H9 (cell line): ENCODE measurements around the gene POU2F3. TPM values are rescaled to one million over a fixed set of nuclear protein-coding genes. Genes with fewer than 3 reads are reported as not detected.
A peak's percentile ranks its signal among the peaks of the same experiment; 100 is the strongest.

Source experiments
- DNase-seq: peaks from one replicate; pipeline ENCODE4 v3.0.0-alpha.2; 2017
- H2AFZ ChIP-seq: one replicate; pipeline ENCODE4 v1.6.1; 2013; ENCODE audit warnings: mild to moderate bottlenecking, low read length, control low read depth, moderate library complexity
- H2AK5ac ChIP-seq: 2 replicates; pipeline ENCODE4 v1.6.1; 2013; ENCODE audit warnings: low read length, control low read depth, mixed read lengths; ENCODE audit not compliant: insufficient read length
- H2BK120ac ChIP-seq: one replicate; pipeline ENCODE4 v1.6.1; 2013; ENCODE audit warnings: low read depth, mild to moderate bottlenecking, low read length, control low read depth, inconsistent platforms; ENCODE audit not compliant: poor library complexity, severe bottlenecking
- H2BK12ac ChIP-seq: 2 replicates; pipeline ENCODE4 v1.6.1; 2013; ENCODE audit warnings: low read length, control low read depth, mixed read lengths, low read depth; ENCODE audit not compliant: insufficient read length
- H2BK15ac ChIP-seq: 2 replicates; pipeline ENCODE4 v1.6.1; 2013; ENCODE audit warnings: low read depth, low read length, control low read depth
- H2BK20ac ChIP-seq: one replicate; pipeline ENCODE4 v1.6.1; 2013; ENCODE audit warnings: low read depth, mild to moderate bottlenecking, low read length, control low read depth, inconsistent platforms; ENCODE audit not compliant: poor library complexity, severe bottlenecking
- H2BK5ac ChIP-seq: 2 replicates; pipeline ENCODE4 v1.6.1; 2013; ENCODE audit warnings: low read length, control low read depth, mixed read lengths; ENCODE audit not compliant: insufficient read length
- H3K14ac ChIP-seq: 2 replicates; pipeline ENCODE4 v1.6.1; 2013; ENCODE audit warnings: low read length, control low read depth; ENCODE audit not compliant: insufficient read depth
- H3K18ac ChIP-seq: 2 replicates; pipeline ENCODE4 v1.6.1; 2013; ENCODE audit warnings: low read depth, mild to moderate bottlenecking, mixed read lengths, low read length, control low read depth; ENCODE audit not compliant: insufficient read length
- H3K23ac ChIP-seq: 2 replicates; pipeline ENCODE4 v1.6.1; 2013; ENCODE audit warnings: low read length, control low read depth, mixed read lengths, low read depth; ENCODE audit not compliant: insufficient read length
- H3K23me2 ChIP-seq: 2 replicates; pipeline ENCODE4 v1.6.1; 2013; ENCODE audit warnings: low read depth, mild to moderate bottlenecking, mixed read lengths, low read length, control low read depth; ENCODE audit not compliant: insufficient read length, poor library complexity, severe bottlenecking
- H3K27ac ChIP-seq: 2 replicates; pipeline ENCODE4 v1.5.1; 2013; ENCODE audit warnings: low read length, control low read depth, mixed read lengths, low read depth; ENCODE audit not compliant: insufficient read length
- H3K27me3 ChIP-seq: 2 replicates; pipeline ENCODE4 v1.6.1; 2013; ENCODE audit warnings: low read length, control low read depth, inconsistent platforms; ENCODE audit not compliant: insufficient read depth
- H3K4ac ChIP-seq: 2 replicates; pipeline ENCODE4 v1.6.1; 2013; ENCODE audit warnings: low read depth, mild to moderate bottlenecking, control low read depth, inconsistent platforms, low read length, moderate library complexity
- H3K4me1 ChIP-seq: 2 replicates; pipeline ENCODE4 v1.6.1; 2013; ENCODE audit warnings: low read length, control low read depth, inconsistent platforms; ENCODE audit not compliant: insufficient read depth
- H3K4me2 ChIP-seq: 2 replicates; pipeline ENCODE4 v1.6.1; 2013; ENCODE audit warnings: low read length, control low read depth, mixed read lengths; ENCODE audit not compliant: insufficient read length, insufficient read depth
- H3K56ac ChIP-seq: 2 replicates; pipeline ENCODE4 v1.6.1; 2013; ENCODE audit warnings: low read depth, mild to moderate bottlenecking, mixed read lengths, low read length, control low read depth; ENCODE audit not compliant: insufficient read length
- H3K79me1 ChIP-seq: 2 replicates; pipeline ENCODE4 v1.6.1; 2013; ENCODE audit warnings: low read depth, mild to moderate bottlenecking, moderate library complexity, low read length, control low read depth, inconsistent platforms; ENCODE audit not compliant: insufficient read depth, poor library complexity, severe bottlenecking
- H3K79me2 ChIP-seq: 2 replicates; pipeline ENCODE4 v1.6.1; 2013; ENCODE audit warnings: low read length, control low read depth, inconsistent platforms; ENCODE audit not compliant: insufficient read depth
- H3K9ac ChIP-seq: 2 replicates; pipeline ENCODE4 v1.6.1; 2013; ENCODE audit warnings: low read length, control low read depth, mixed read lengths; ENCODE audit not compliant: insufficient read length; ENCODE audit errors: extremely low read depth
- H3K9me3 ChIP-seq: one replicate; pipeline ENCODE4 v1.6.1; 2013; ENCODE audit warnings: low read depth, low read length, inconsistent platforms; ENCODE audit not compliant: control insufficient read depth
- H3T11ph ChIP-seq: one replicate; pipeline ENCODE4 v1.6.1; 2013; ENCODE audit warnings: mild to moderate bottlenecking, low read length, control low read depth, inconsistent platforms
- H4K20me1 ChIP-seq: one replicate; pipeline ENCODE4 v1.6.1; 2013; ENCODE audit not compliant: control insufficient read depth, insufficient read length, insufficient read depth
- H4K5ac ChIP-seq: 2 replicates; pipeline ENCODE4 v1.6.1; 2013; ENCODE audit warnings: low read depth, mild to moderate bottlenecking, mixed read lengths, low read length, control low read depth; ENCODE audit not compliant: insufficient read length
- H4K8ac ChIP-seq: replicated peaks from 2 replicates; pipeline ENCODE4 v1.6.1; 2013; ENCODE audit warnings: low read length, control low read depth, mixed read lengths, low read depth; ENCODE audit not compliant: insufficient read length
- H4K91ac ChIP-seq: 2 replicates; pipeline ENCODE4 v1.6.1; 2013; ENCODE audit warnings: low read depth, mild to moderate bottlenecking, moderate library complexity, mixed read lengths, low read length, control low read depth; ENCODE audit not compliant: insufficient read length
- H3K27ac Mint-ChIP-seq, 3 experiments: 2 replicates in 2 of 3; 3 replicates in 1 of 3; pipeline ENCODE4 v1.8.0; 2020 to 2021; ENCODE audit warnings: mixed read lengths in 3 of 3, mild to moderate bottlenecking in 1 of 3, moderate library complexity in 1 of 3
- H3K27me3 Mint-ChIP-seq: 2 replicates; pipeline ENCODE4 v1.8.0; 2021; ENCODE audit warnings: low read depth, mild to moderate bottlenecking, moderate library complexity, mixed read lengths
- H3K36me3 Mint-ChIP-seq, 3 experiments: 2 replicates in 2 of 3; 3 replicates in 1 of 3; pipeline ENCODE4 v1.8.0; 2020 to 2021; ENCODE audit warnings: low read depth in 3 of 3, mixed read lengths in 3 of 3; ENCODE audit not compliant: insufficient read depth in 1 of 3
- H3K4me1 Mint-ChIP-seq, 2 experiments: 2 replicates each; pipeline ENCODE4 v1.8.0; 2020; ENCODE audit warnings: mixed read lengths in 2 of 2
- H3K4me3 Mint-ChIP-seq, 2 experiments: 2 replicates in 1 of 2; 3 replicates in 1 of 2; pipeline ENCODE4 v1.8.0; 2020 to 2021; ENCODE audit warnings: mild to moderate bottlenecking in 2 of 2, mixed read lengths in 2 of 2, moderate library complexity in 1 of 2
- H3K9me3 Mint-ChIP-seq, 2 experiments: 2 replicates in 1 of 2; 3 replicates in 1 of 2; pipeline ENCODE4 v1.8.0; 2020; ENCODE audit warnings: mild to moderate bottlenecking in 2 of 2, mixed read lengths in 2 of 2, moderate library complexity in 1 of 2
- CTCF ChIP-seq: fragments of 200-600 bp; sonication (generic); conservative IDR thresholded peaks from 3 replicates; pipeline ENCODE4 v1.8.0; 2021; ENCODE audit warnings: antibody characterized with exemption, mild to moderate bottlenecking
- WGBS: extraction: QIAGEN DNeasy Blood & Tissue Kit; methylation state at CpG from one replicate; pipeline ENCODE4 v1.1.7; 2013; ENCODE audit warnings: missing lambda C conversion rate, low lambda C conversion rate, mixed read lengths; ENCODE audit not compliant: insufficient read length; ENCODE audit errors: extremely low coverage; 5-methylcytosine and 5-hydroxymethylcytosine counted together
- total RNA-seq: library from RNA; stranded (reverse); gene quantifications from 2 replicates; pipeline ENCODE4 v1.2.1, GENCODE V29; 2021

Gene POU2F3
- total RNA-seq, 1 experiment from 2014 or later, result 1.1 TPM

- no peak overlapping the region for H3K56ac ChIP-seq
- H3K4me1 ChIP-seq, result peaks cover 6% of the 10 kb centered on the region; the same call in 1 of the 2 replicates
- H3K36me3 Mint-ChIP-seq, result no peaks in the 10 kb centered on the region
- H3K9me3 ChIP-seq, result no peaks in the 10 kb centered on the region
- H2AFZ ChIP-seq, result no peak overlapping the region
- H3K9ac ChIP-seq, result no peak overlapping the region
- H3K14ac ChIP-seq, result no peak overlapping the region
- H3K9me3 Mint-ChIP-seq, result no peaks in the 10 kb centered on the region
- H2BK12ac ChIP-seq, result no peak overlapping the region
- H3K4ac ChIP-seq, result no peak overlapping the region
- H3T11ph ChIP-seq, result no peak overlapping the region
- H2AK5ac ChIP-seq, result no peak overlapping the region
- H3K23me2 ChIP-seq, result peaks cover 17% of the 10 kb centered on the region
- H3K23ac ChIP-seq, result no peak overlapping the region
- peak overlapping the region; percentile 47 for H3K4me2 ChIP-seq
- no peak overlapping the region for H2BK5ac ChIP-seq
- H4K8ac ChIP-seq, result no peak overlapping the region
- H2BK15ac ChIP-seq, result no peak overlapping the region
- H4K20me1 ChIP-seq, result no peaks in the 10 kb centered on the region
- no peak overlapping the region for H2BK120ac ChIP-seq
- no peak overlapping the region for H3K18ac ChIP-seq
- H3K4me1 Mint-ChIP-seq, result peaks cover 37 to 45% of the 10 kb centered on the region in 2 experiments
- no peak overlapping the region; a peak in 1 of 7 replicates for H3K27ac Mint-ChIP-seq
- WGBS, result no CpG with 5 or more reads among the region's 6 CpGs
- H3K4me3 Mint-ChIP-seq, result peak overlapping the region; percentile 6 to 36
- H3K27ac ChIP-seq, result no peak overlapping the region
- H3K27me3 ChIP-seq, result no peaks in the 10 kb centered on the region
- TF ChIP-seq CTCF, result no peak
- H4K5ac ChIP-seq, result no peak overlapping the region
- no peaks in the 10 kb centered on the region for H3K27me3 Mint-ChIP-seq
- no peak overlapping the region for H4K91ac ChIP-seq
- H2BK20ac ChIP-seq, result no peak overlapping the region
- peaks cover 3% of the 10 kb centered on the region for H3K79me1 ChIP-seq
- peaks cover 10% of the 10 kb centered on the region for H3K79me2 ChIP-seq
- DNase-seq, result no peak
These were observed 99.5 kb downstream of the POU2F3 start for GRCh38 chr11:120339394-120339890.
